Endothelial cell of umbilical vein (primary cell): ENCODE measurements around the gene CSNK1G2.

Experiments
- CTCF ChIP-seq, 2 donors: IDR thresholded peaks; 1 replicate in 1 of 2; 2 replicates in 1 of 2; pipeline ENCODE4 v1.5.1; 2011; ENCODE audit warnings: low read length in 2 of 2, mild to moderate bottlenecking in 2 of 2, moderate library complexity in 2 of 2, control low read depth in 1 of 2, inconsistent platforms in 1 of 2, low read depth in 1 of 2; ENCODE audit not compliant: insufficient read depth in 1 of 2; ENCODE audit errors: extremely low read depth in 1 of 2
- EZH2 ChIP-seq: IDR thresholded peaks from 2 replicates; pipeline ENCODE4 v1.6.1; 2012; ENCODE audit warnings: borderline replicate concordance, low read depth, mild to moderate bottlenecking, moderate library complexity, low read length, inconsistent platforms; ENCODE audit not compliant: severe bottlenecking
- GATA2 ChIP-seq: IDR thresholded peaks from 2 replicates; pipeline ENCODE4 v1.7.0; 2011; ENCODE audit warnings: low read depth, mild to moderate bottlenecking, moderate library complexity, mixed read lengths, low read length; ENCODE audit not compliant: insufficient read length, insufficient read depth
- MAX ChIP-seq: IDR thresholded peaks from 2 replicates; pipeline ENCODE4 v1.6.1; 2011; ENCODE audit not compliant: insufficient read depth, insufficient read length
- MYC ChIP-seq: IDR thresholded peaks from one replicate; pipeline ENCODE4 v1.6.1; 2011; ENCODE audit warnings: mild to moderate bottlenecking, low read depth, low read length
- POLR2A ChIP-seq: IDR thresholded peaks from 2 replicates; pipeline ENCODE4 v1.6.1; 2012; ENCODE audit warnings: low read depth, mild to moderate bottlenecking, control low read depth, low read length
- POLR2AphosphoS5 ChIP-seq: IDR thresholded peaks from 2 replicates; pipeline ENCODE4 v1.6.1; 2012; ENCODE audit warnings: low read depth, mild to moderate bottlenecking, control low read depth, low read length, moderate library complexity; ENCODE audit not compliant: insufficient read depth

- TF ChIP-seq CTCF (IDR thresholded peaks at IDR 0.05; ENCODE audit: extremely low read depth in 1 of 2, insufficient read depth in 1 of 2, low read depth in 1 of 2, low read length in 2 of 2): no peak
- peak; percentile 87 for TF ChIP-seq POLR2AphosphoS5
- peak; percentile 63 for TF ChIP-seq MYC
- TF ChIP-seq POLR2A: peak; percentile 73
- no peak for TF ChIP-seq GATA2
- TF ChIP-seq EZH2: no peak
- TF ChIP-seq MAX: peak; percentile 61
Observed at GRCh38 chr19:1905110-1905862, 35.7 kb upstream of the CSNK1G2 start, which contains the start of the genes ADAT3 and SCAMP4.
